Umbilical cord (tissue), 1 donor: ENCODE results near the gene OR6X1. TPM values are rescaled to one million over a fixed set of nuclear protein-coding genes. Genes with fewer than 3 reads are reported as not detected.

Source experiments
- total RNA-seq: library from RNA; depleted of rRNA; stranded (reverse); fragments of >200 nt; gene quantifications from one replicate; pipeline ENCODE4 v1.2.3, GENCODE V29; 2014; ENCODE audit warnings: low replicate concordance; ENCODE audit not compliant: insufficient read depth

The OR6X1 gene
- total RNA-seq, 1 donor from 2014 or later: 1.7 TPM

Other genes with a start within 250 kb of the OR6X1 start
- gene SCN3B, start 99.9 kb downstream of the OR6X1 start, total RNA-seq: 5.3 TPM
- 9.1 TPM for gene ZNF202, start 12.9 kb downstream of the OR6X1 start, total RNA-seq
- gene OR6M1, start 51.8 kb upstream of the OR6X1 start, total RNA-seq: not detected
- gene TMEM225, start 131.2 kb upstream of the OR6X1 start, total RNA-seq: 1.7 TPM
- 2.4 TPM for gene OR8D4, start 147.6 kb upstream of the OR6X1 start, total RNA-seq
- 7.2 TPM for gene OR4D5, start 185.1 kb upstream of the OR6X1 start, total RNA-seq
- gene OR6T1, start 189.3 kb upstream of the OR6X1 start, total RNA-seq: 1.2 TPM
- 2.2 TPM for gene OR10S1, start 223.3 kb upstream of the OR6X1 start, total RNA-seq
- 1.9 TPM for gene OR10G6, start 240.6 kb upstream of the OR6X1 start, total RNA-seq